B cell (primary cell): Measurements from ENCODE around the gene MGST1.

Experiments used
- CTCF ChIP-seq: fragments of 200-600 bp; IDR thresholded peaks from one replicate; pipeline ENCODE4 v1.8.0; 2022; ENCODE audit warnings: antibody characterized with exemption, mild to moderate bottlenecking
- EZH2 ChIP-seq: IDR thresholded peaks from 2 replicates; pipeline ENCODE4 v1.6.1; 2012; ENCODE audit warnings: borderline replicate concordance, low read depth, mild to moderate bottlenecking, moderate library complexity, low read length; ENCODE audit not compliant: insufficient read depth, poor library complexity, severe bottlenecking

- TF ChIP-seq CTCF (no peak), EZH2 (no peak)
Observed at GRCh38 chr12:16399101-16399500, 51.7 kb downstream of the MGST1 start.
